Neutrophil (primary cell): ENCODE measurements around the gene MYOF.
"Not testable (repeated sequence)": the region's sequence is repeated elsewhere in the genome, so short reads cannot be mapped to it uniquely, and the experiment has no call there.

Experiments used
- H3K27ac ChIP-seq: fragments of 200-600 bp; sonication (generic); 2 replicates; pipeline ENCODE4 v1.5.1; 2016; ENCODE audit warnings: mild to moderate bottlenecking, moderate library complexity
- H3K27me3 ChIP-seq: fragments of 200-600 bp; sonication (generic); 2 replicates; pipeline ENCODE4 v1.6.0; 2016; ENCODE audit warnings: mild to moderate bottlenecking
- H3K36me3 ChIP-seq: fragments of 200-600 bp; sonication (generic); 2 replicates; pipeline ENCODE4 v1.5.1; 2017
- H3K4me1 ChIP-seq, 2 experiments: fragments of 200-600 bp in 1 of 2; sonication (generic) in 1 of 2; 1 replicate in 1 of 2; 2 replicates in 1 of 2; pipeline versions ENCODE4 v1.5.1 to v1.6.1; 2013 to 2016; ENCODE audit warnings: low read depth in 1 of 2, low read length in 1 of 2, mild to moderate bottlenecking in 1 of 2, moderate library complexity in 1 of 2; ENCODE audit not compliant: control insufficient read depth in 1 of 2, insufficient read depth in 1 of 2
- H3K4me3 ChIP-seq, 2 experiments: fragments of 200-600 bp in 1 of 2; sonication (generic) in 1 of 2; 1 replicate in 1 of 2; 2 replicates in 1 of 2; pipeline ENCODE4 v1.5.1; 2013 to 2016; ENCODE audit warnings: low read depth in 1 of 2, low read length in 1 of 2, mild to moderate bottlenecking in 1 of 2, moderate library complexity in 1 of 2
- H3K9me3 ChIP-seq: fragments of 200-600 bp; sonication (generic); 2 replicates; pipeline ENCODE4 v1.5.1; 2016
- CTCF ChIP-seq: fragments of 200-600 bp; sonication (generic); IDR thresholded peaks from 2 replicates; pipeline ENCODE4 v1.5.1; 2016; ENCODE audit warnings: antibody characterized with exemption

Gene MYOF

GRCh38 chr10:93287775-93288174 is 194.4 kb downstream of the MYOF start:
- Histone ChIP-seq H3K4me3 (no peak overlapping the region), H3K36me3 (no peaks in the 10 kb centered on the region), H3K9me3 (no peaks in the 10 kb centered on the region), H3K27me3 (no peaks in the 10 kb centered on the region), H3K4me1 (peaks cover 4 to 10% of the 10 kb centered on the region in 2 experiments), H3K27ac (no peak overlapping the region)
- TF ChIP-seq CTCF, result no peak

- H3K4me3 ChIP-seq, H3K36me3 ChIP-seq, H3K9me3 ChIP-seq, H3K27me3 ChIP-seq, H3K27ac ChIP-seq: not testable (repeated sequence)
- H3K4me1 ChIP-seq, result peaks cover 4 to 10% of the 10 kb centered on the region in 2 experiments
These were observed 197.9 kb downstream of the MYOF start for GRCh38 chr10:93284246-93284645.

GRCh38 chr10:93281367-93281720 is 200.8 kb downstream of the MYOF start:
- Histone ChIP-seq H3K36me3 (no peaks in the 10 kb centered on the region), H3K9me3 (no peaks in the 10 kb centered on the region), H3K4me1 (peaks cover 4 to 10% of the 10 kb centered on the region in 2 experiments), H3K4me3 (no peak overlapping the region), H3K27ac (no peak overlapping the region), H3K27me3 (no peaks in the 10 kb centered on the region)
- TF ChIP-seq CTCF, result no peak

GRCh38 chr10:93280699-93281366 is 201.3 kb downstream of the MYOF start:
- Histone ChIP-seq H3K36me3 (no peaks in the 10 kb centered on the region), H3K9me3 (no peaks in the 10 kb centered on the region), H3K27ac (no peak overlapping the region), H3K4me1 (peaks cover 4 to 10% of the 10 kb centered on the region in 2 experiments), H3K27me3 (no peaks in the 10 kb centered on the region), H3K4me3 (no peak overlapping the region)
- TF ChIP-seq CTCF, result no peak

GRCh38 chr10:93280121-93280698 is 201.9 kb downstream of the MYOF start:
- Histone ChIP-seq H3K27ac (no peak overlapping the region), H3K4me3 (no peak overlapping the region), H3K9me3 (no peaks in the 10 kb centered on the region), H3K27me3 (no peaks in the 10 kb centered on the region), H3K36me3 (no peaks in the 10 kb centered on the region), H3K4me1 (peaks cover 4 to 10% of the 10 kb centered on the region in 2 experiments)
- TF ChIP-seq CTCF, result no peak

GRCh38 chr10:93277360-93277759 is 204.8 kb downstream of the MYOF start:
- Histone ChIP-seq H3K9me3 (no peaks in the 10 kb centered on the region), H3K27ac (no peak overlapping the region), H3K4me1 (no peaks in the 10 kb centered on the region), H3K36me3 (no peaks in the 10 kb centered on the region), H3K27me3 (no peaks in the 10 kb centered on the region), H3K4me3 (no peak overlapping the region)
- no peak for TF ChIP-seq CTCF
